Body of pancreas (tissue), 4 donors: ENCODE measurements around the gene TMSB15C. TPM values are rescaled to one million over a fixed set of nuclear protein-coding genes. Genes with fewer than 3 reads are reported as not detected.

Experiments
- ATAC-seq: fragments of 150-250 bp; one replicate; pipeline ENCODE4 v1.9.1; 2016
- DNase-seq, 4 donors: peaks; one replicate each; pipeline ENCODE4 v3.0.0-alpha.2; 2019
- H3K27ac ChIP-seq, 4 donors: fragments of 200-600 bp; sonication (generic); 1 replicate in 3 of 4; 2 replicates in 1 of 4; pipeline versions ENCODE4 v1.5.1 to v1.6.1; 2016 to 2019; ENCODE audit warnings: mild to moderate bottlenecking in 1 of 4, mixed read lengths in 1 of 4, moderate library complexity in 1 of 4
- H3K27me3 ChIP-seq, 2 donors: fragments of 200-600 bp; sonication (generic); one replicate each; pipeline ENCODE4 v1.6.0; 2016; ENCODE audit warnings: mild to moderate bottlenecking in 1 of 2
- H3K36me3 ChIP-seq, 2 donors: fragments of 200-600 bp; sonication (generic); replicated peaks in 1 of 2; 2 replicates each; pipeline ENCODE4 v1.5.1; 2016; ENCODE audit warnings: low read depth in 2 of 2; ENCODE audit not compliant: insufficient read depth in 1 of 2
- H3K4me1 ChIP-seq: fragments of 200-600 bp; sonication (generic); one replicate; pipeline ENCODE4 v1.6.0; 2016
- H3K4me3 ChIP-seq, 2 donors: fragments of 200-600 bp; sonication (generic); 1 replicate in 1 of 2; 2 replicates in 1 of 2; pipeline ENCODE4 v1.5.1; 2016 to 2019
- H3K9me3 ChIP-seq, 3 donors: fragments of 200-600 bp; sonication (generic); 1 replicate in 2 of 3; 2 replicates in 1 of 3; pipeline ENCODE4 v1.5.1; 2016
- POLR2A ChIP-seq, 3 donors: fragments of 450-650 bp; IDR thresholded peaks; one replicate each; pipeline ENCODE4 v1.6.1; 2016; ENCODE audit warnings: antibody characterized with exemption in 3 of 3, mild to moderate bottlenecking in 2 of 3
- WGBS, 2 donors: methylation state at CpG; one replicate each; pipeline ENCODE4 v1.1.5; 2017; 5-methylcytosine and 5-hydroxymethylcytosine counted together
- intact Hi-C: fragments of 100-400 bp; cut with DNase I; formaldehyde crosslinking; loops from one replicate; pipeline ENCODE4 v1.15.1; 2023
- total RNA-seq, 2 donors: library from RNA; depleted of rRNA; stranded (reverse); fragments of >200 nt; gene quantifications; one replicate each; pipeline ENCODE4 v1.1.0, GENCODE V29; 2016
- TF ChIP-seq, protein P1 (sequence below), 7 experiments: fragments of 450-650 bp in 4 of 7; fragments of 200-600 bp in 3 of 7; sonication (generic) in 3 of 7; IDR thresholded peaks; one replicate each; pipeline ENCODE4 v1.5.1; 2016 to 2019; ENCODE audit warnings: antibody characterized with exemption in 7 of 7

The TMSB15C gene
- total RNA-seq, 2 donors from 2014 or later, result 2.1 TPM; not detected in 1

DNA sequence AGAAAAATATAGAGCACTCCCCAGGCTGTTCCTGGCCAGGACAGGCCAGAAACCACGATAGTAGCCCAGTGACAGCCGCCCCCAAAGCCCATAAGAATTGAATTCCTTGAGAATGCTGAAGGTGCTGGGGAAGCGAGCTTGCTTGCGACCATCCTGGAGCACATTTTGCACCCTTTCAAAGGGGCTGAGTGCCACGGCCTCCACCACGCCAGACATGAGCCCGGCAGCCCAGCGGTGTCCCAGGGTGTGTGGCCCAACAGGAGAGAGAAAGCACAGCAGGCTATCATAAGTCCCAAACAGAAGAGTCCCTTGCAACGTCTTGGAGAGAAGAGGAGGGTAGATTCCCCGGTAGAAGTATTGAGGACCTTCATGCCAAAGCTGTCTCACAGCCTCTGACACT is 28.6 kb upstream of the TMSB15C start:
- Histone ChIP-seq H3K9me3 (no peaks in the 10 kb centered on the region), H3K36me3 (no peaks in the 10 kb centered on the region), H3K4me1 (no peaks in the 10 kb centered on the region), H3K27ac (no peak overlapping the region), H3K27me3 (no peaks in the 10 kb centered on the region), H3K4me3 (no peak overlapping the region)
- 70 to 90% methylated on average over 2 to 7 of the region's 10 CpGs for WGBS, 2 donors
- DNase-seq (no peak), ATAC-seq (no peak)
- intact Hi-C loops, result no loop called here
- TF ChIP-seq, protein P1, sequence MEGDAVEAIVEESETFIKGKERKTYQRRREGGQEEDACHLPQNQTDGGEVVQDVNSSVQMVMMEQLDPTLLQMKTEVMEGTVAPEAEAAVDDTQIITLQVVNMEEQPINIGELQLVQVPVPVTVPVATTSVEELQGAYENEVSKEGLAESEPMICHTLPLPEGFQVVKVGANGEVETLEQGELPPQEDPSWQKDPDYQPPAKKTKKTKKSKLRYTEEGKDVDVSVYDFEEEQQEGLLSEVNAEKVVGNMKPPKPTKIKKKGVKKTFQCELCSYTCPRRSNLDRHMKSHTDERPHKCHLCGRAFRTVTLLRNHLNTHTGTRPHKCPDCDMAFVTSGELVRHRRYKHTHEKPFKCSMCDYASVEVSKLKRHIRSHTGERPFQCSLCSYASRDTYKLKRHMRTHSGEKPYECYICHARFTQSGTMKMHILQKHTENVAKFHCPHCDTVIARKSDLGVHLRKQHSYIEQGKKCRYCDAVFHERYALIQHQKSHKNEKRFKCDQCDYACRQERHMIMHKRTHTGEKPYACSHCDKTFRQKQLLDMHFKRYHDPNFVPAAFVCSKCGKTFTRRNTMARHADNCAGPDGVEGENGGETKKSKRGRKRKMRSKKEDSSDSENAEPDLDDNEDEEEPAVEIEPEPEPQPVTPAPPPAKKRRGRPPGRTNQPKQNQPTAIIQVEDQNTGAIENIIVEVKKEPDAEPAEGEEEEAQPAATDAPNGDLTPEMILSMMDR (IDR thresholded peaks at IDR 0.05), result no peak
- no peak for TF ChIP-seq POLR2A (IDR thresholded peaks at IDR 0.05)

DNA sequence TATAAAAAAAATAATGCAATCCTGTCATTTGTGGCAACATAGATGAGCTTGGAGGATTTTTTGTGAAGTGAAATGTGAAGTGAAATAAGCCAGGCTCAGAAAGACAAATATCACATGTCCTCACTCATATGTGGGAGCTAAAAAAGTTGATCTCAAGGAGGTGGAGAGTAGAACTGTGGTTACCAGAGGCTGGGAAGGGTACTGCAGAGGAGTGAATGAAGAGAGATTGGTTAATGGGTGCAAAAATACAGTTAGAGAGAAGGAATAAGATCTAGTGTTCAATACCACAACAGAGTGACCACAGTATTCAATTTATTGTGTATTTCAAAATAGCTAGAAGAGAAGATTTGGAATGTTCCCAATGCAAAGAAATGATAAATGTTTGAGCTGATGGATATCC is 22.9 kb upstream of the TMSB15C start:
- no peaks in the 10 kb centered on the region for H3K36me3 ChIP-seq
- no peaks in the 10 kb centered on the region for H3K9me3 ChIP-seq
- no peak overlapping the region for H3K27ac ChIP-seq
- H3K4me3 ChIP-seq, result no peak overlapping the region
- no peak for TF ChIP-seq POLR2A (IDR thresholded peaks at IDR 0.05)
- TF ChIP-seq, protein P1 (IDR thresholded peaks at IDR 0.05), result no peak
- ATAC-seq, result no peak
- no peaks in the 10 kb centered on the region for H3K4me1 ChIP-seq
- H3K27me3 ChIP-seq, result no peaks in the 10 kb centered on the region
- intact Hi-C loops, result no loop called here
- DNase-seq, result no peak

DNA sequence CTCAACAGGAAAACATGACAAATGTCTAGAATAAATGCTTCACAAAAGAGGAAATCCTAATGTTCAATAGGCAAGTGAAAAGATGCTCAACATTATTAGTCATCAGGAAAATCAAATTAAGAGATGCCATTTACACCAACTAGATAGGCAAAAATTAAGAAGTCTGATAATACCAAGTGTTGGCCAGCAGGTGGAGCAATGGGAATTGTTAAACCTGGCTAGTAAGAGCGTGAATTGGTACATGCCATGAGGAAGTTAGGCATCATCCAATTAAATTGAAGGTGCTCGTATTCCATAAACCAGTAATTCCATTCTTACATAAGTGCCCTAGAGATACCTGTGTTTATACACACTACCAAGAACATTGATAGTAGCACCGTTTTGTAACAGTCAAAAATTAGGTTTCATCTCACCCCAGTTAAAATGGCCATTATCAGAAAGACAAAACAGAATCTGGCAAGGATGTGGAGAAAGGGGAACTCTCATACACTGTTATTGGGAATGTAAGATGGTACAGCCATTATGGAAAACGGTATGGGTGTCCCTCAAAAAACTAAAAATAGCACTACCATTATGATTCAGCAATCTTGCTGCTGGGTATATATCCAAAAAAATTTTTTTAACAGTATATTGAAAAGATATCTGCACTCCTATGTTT is 22.2 kb upstream of the TMSB15C start:
- ATAC-seq, result peak; percentile 71
- DNase-seq, result peak; percentile 50 to 68 (median 60)
- Histone ChIP-seq H3K9me3 (no peaks in the 10 kb centered on the region), H3K27ac (no peak overlapping the region), H3K4me1 (no peaks in the 10 kb centered on the region), H3K27me3 (no peaks in the 10 kb centered on the region), H3K36me3 (no peaks in the 10 kb centered on the region), H3K4me3 (no peak overlapping the region)
- TF ChIP-seq, protein P1 (IDR thresholded peaks at IDR 0.05), result peak; percentile 28 to 77 (median 56)
- no peak for TF ChIP-seq POLR2A (IDR thresholded peaks at IDR 0.05)
- intact Hi-C loops, result no loop called here
- 0 to 4% methylated on average over 4 of the region's 4 CpGs for WGBS, 2 donors

DNA sequence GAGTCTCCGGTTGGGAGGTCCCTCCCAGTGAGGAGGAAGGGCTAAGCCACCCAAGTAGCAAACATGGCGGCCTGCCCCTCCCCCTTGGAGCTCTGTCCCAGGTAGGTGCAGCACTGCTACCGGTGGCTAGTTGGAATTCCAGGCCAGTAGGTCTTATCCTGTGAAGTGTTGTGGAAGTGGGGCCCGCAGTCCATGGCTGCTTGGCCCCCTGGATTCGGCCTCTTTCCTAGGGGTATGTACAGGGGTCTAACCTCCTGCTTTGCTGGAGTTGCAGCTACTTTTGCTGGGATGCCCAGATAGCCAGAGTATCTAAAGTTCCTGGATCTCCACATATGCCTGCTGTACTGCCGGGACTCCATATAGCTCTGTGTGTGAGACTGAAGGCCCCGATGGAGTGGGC is 9.9 kb upstream of the TMSB15C start:
- intact Hi-C loops, result no loop called here
- no peaks in the 10 kb centered on the region for H3K36me3 ChIP-seq
- H3K4me1 ChIP-seq, result no peaks in the 10 kb centered on the region
- DNase-seq (no peak), ATAC-seq (no peak)
- H3K9me3 ChIP-seq, result no peaks in the 10 kb centered on the region
- TF ChIP-seq, protein P1 (IDR thresholded peaks at IDR 0.05), result no peak
- TF ChIP-seq POLR2A (IDR thresholded peaks at IDR 0.05), result no peak
- 88 to 100% methylated on average over 1 to 3 of the region's 7 CpGs for WGBS, 2 donors
- H3K27ac ChIP-seq, result no peak overlapping the region
- no peaks in the 10 kb centered on the region for H3K27me3 ChIP-seq
- no peak overlapping the region for H3K4me3 ChIP-seq

DNA sequence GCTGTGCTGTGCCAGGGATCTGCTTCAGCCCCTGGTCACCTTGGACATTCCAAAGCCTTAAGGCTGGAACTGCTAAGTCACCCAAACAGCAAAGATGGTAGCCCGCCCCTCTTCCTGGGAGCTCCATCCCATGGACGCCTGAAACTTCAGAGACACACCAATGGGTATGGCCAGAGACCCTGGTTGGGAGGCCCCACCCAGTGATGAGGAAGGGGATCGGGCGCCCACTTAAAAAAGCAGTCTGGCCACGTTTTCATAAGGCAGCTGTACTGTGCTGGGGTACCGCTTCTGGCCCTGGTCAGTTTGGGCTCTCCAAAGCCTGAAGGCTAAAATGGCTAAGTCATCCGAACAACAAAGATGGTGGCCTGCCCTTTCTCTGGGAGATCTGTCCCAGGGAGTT is 9.4 kb upstream of the TMSB15C start:
- Histone ChIP-seq H3K4me1 (no peaks in the 10 kb centered on the region), H3K27ac (no peak overlapping the region), H3K36me3 (no peaks in the 10 kb centered on the region), H3K27me3 (no peaks in the 10 kb centered on the region), H3K9me3 (no peaks in the 10 kb centered on the region), H3K4me3 (no peak overlapping the region)
- intact Hi-C loops, result no loop called here
- no peak for DNase-seq
- WGBS, 2 donors, result 100% methylated on average over 3 of the region's 7 CpGs; no CpG with 5 or more reads in 1 of the 2 donors
- ATAC-seq, result no peak
- TF ChIP-seq, protein P1 (IDR thresholded peaks at IDR 0.05), result no peak
- TF ChIP-seq POLR2A (IDR thresholded peaks at IDR 0.05), result no peak
